Prostate gland (tissue), 2 donors: ENCODE results near the gene GIT1.

Experiments
- CTCF ChIP-seq, 4 experiments: fragments of 200-600 bp in 2 of 4; fragments of 450-650 bp in 2 of 4; sonication (generic) in 2 of 4; IDR thresholded peaks; 1 replicate in 3 of 4; 2 replicates in 1 of 4; pipeline ENCODE4 v1.5.1; 2016 to 2019; ENCODE audit warnings: antibody characterized with exemption in 4 of 4, mild to moderate bottlenecking in 2 of 4, moderate library complexity in 2 of 4
- POLR2AphosphoS5 ChIP-seq: sonication (generic); formaldehyde crosslinking; IDR thresholded peaks from one replicate; pipeline ENCODE4 v1.6.1; 2017; ENCODE audit warnings: antibody characterized with exemption

- TF ChIP-seq POLR2AphosphoS5 (no peak), CTCF (IDR thresholded peaks at IDR 0.05) (no peak)
These were observed 6.7 kb upstream of the GIT1 start for GRCh38 chr17:29595943-29596774.
